ENCODE measurements around the gene KCNH1. TPM values are rescaled to one million over a fixed set of nuclear protein-coding genes. Genes with fewer than 3 reads are reported as not detected.

The KCNH1 gene
- polyA plus RNA-seq, 2 of the 4 experiments (the other 2 are of a cell fraction) = 5.1 to 7.9 TPM

GRCh38 chr1:210758261-210758660, 375.7 kb downstream of the KCNH1 start:
- Histone ChIP-seq H3K9me3 (peaks cover 25% of the 10 kb centered on the region), H3K27ac (no peak overlapping the region), H3K4me2 (no peak overlapping the region), H3K4me3 (no peak overlapping the region), H3K4me1 (no peaks in the 10 kb centered on the region)
- TF ChIP-seq RCOR1 (IDR thresholded peaks at IDR 0.05; ENCODE audit: low read depth, low read length) = no peak
- TF ChIP-seq TFCP2L1 (CRISPR knock-in tag; IDR thresholded peaks at IDR 0.05) = no peak
- DNase-seq (ENCODE audit: low read depth in 1 of 2, low spot score in 1 of 2) (no peak), ATAC-seq (no peak), FAIRE-seq (no peak)
- WGBS (ENCODE audit: missing lambda C conversion rate) = 78% methylated on average over 1 of the region's 1 CpG
- POLR2A ChIA-PET = no interaction called here
- CTCF ChIA-PET = interaction anchor here (1.0 kb wide), 1 partner anchor 13 kb away, joined by 3 read pairs; no protein-coding TSS in a partner anchor

- no peak overlapping the region for H3K4me3 ChIP-seq
- FAIRE-seq (no peak), ATAC-seq (no peak), DNase-seq (ENCODE audit: low read depth in 1 of 2, low spot score in 1 of 2) (no peak)
- H3K4me1 ChIP-seq = no peaks in the 10 kb centered on the region
- POLR2A ChIA-PET = no interaction called here
- H3K9me3 ChIP-seq = peaks cover 22% of the 10 kb centered on the region
- 63% methylated on average over 1 of the region's 1 CpG for WGBS (ENCODE audit: missing lambda C conversion rate)
- H3K4me2 ChIP-seq = no peak overlapping the region
- no peak overlapping the region for H3K27ac ChIP-seq
- CTCF ChIA-PET = interaction anchor here (1.0 kb wide), 1 partner anchor 14 kb away, joined by 3 read pairs; no protein-coding TSS in a partner anchor
- no peak for TF ChIP-seq HES2 (IDR thresholded peaks at IDR 0.05)
- TF ChIP-seq MAZ (IDR thresholded peaks at IDR 0.05; ENCODE audit: borderline replicate concordance, low read depth, low read length) = no peak
- TF ChIP-seq BHLHE40 (IDR thresholded peaks at IDR 0.05; ENCODE audit: low read depth, low read length) = no peak
- no peak for TF ChIP-seq ESRRA (IDR thresholded peaks at IDR 0.05; ENCODE audit: borderline replicate concordance, low read length)
These were observed 376.3 kb downstream of the KCNH1 start for GRCh38 chr1:210757677-210758076.

- ChIA-PET POLR2A (no interaction called here), CTCF (no interaction called here)
- no peak for FAIRE-seq
These were observed 377.8 kb downstream of the KCNH1 start for GRCh38 chr1:210755991-210756659.

More at GRCh38 chr1:210755991-210756659, 377.8 kb downstream of the KCNH1 start:
- TF ChIP-seq FOSB (CRISPR knock-in tag; IDR thresholded peaks at IDR 0.05) (no peak), CHD2 (IDR thresholded peaks at IDR 0.05; ENCODE audit: low read length, partially characterized antibody) (no peak), BCL3 (IDR thresholded peaks at IDR 0.05) (no peak), EP300 (IDR thresholded peaks at IDR 0.05) (no peak), E2F6 (IDR thresholded peaks at IDR 0.05; ENCODE audit: borderline replicate concordance, low read depth) (no peak), HMGXB4 (CRISPR knock-in tag; IDR thresholded peaks at IDR 0.05; ENCODE audit: borderline replicate concordance) (no peak), MAZ (IDR thresholded peaks at IDR 0.05; ENCODE audit: borderline replicate concordance, low read depth, low read length) (no peak), PHF8 (IDR thresholded peaks at IDR 0.05; ENCODE audit: borderline replicate concordance, low read depth) (no peak), JUNB (IDR thresholded peaks at IDR 0.05) (no peak), HES2 (IDR thresholded peaks at IDR 0.05) (no peak), USF2 (IDR thresholded peaks at IDR 0.05) (no peak), ZFP36 (IDR thresholded peaks at IDR 0.05; ENCODE audit: borderline replicate concordance, partially characterized antibody) (no peak), ZNF302 (CRISPR knock-in tag; IDR thresholded peaks at IDR 0.05) (no peak), ZSCAN20 (CRISPR knock-in tag; IDR thresholded peaks at IDR 0.05) (no peak), NR3C1 (IDR thresholded peaks at IDR 0.05) (no peak), MAFK (IDR thresholded peaks at IDR 0.05; ENCODE audit: partially characterized antibody) (no peak), CBX8 (IDR thresholded peaks at IDR 0.05) (no peak), BHLHE40 (IDR thresholded peaks at IDR 0.05; ENCODE audit: low read depth, low read length) (no peak), RFX5 (IDR thresholded peaks at IDR 0.05) (no peak), ESRRA (IDR thresholded peaks at IDR 0.05; ENCODE audit: borderline replicate concordance, low read length) (no peak)
- Histone ChIP-seq H3K27ac (no peak overlapping the region), H3K4me3 (no peak overlapping the region), H3K9me3 (peaks cover 12% of the 10 kb centered on the region), H3K4me2 (no peak overlapping the region), H3K4me1 (no peaks in the 10 kb centered on the region)
- DNase-seq (ENCODE audit: low read depth in 1 of 2, low spot score in 1 of 2) = no peak
- ATAC-seq = no peak
- 87% methylated on average over 4 of the region's 4 CpGs for WGBS (ENCODE audit: missing lambda C conversion rate)

Measured in A549 (cell line).